ENCODE measurements around the gene DHRSX.
"Not testable (repeated sequence)": the region's sequence is repeated elsewhere in the genome, so short reads cannot be mapped to it uniquely, and the experiment has no call there.

The DHRSX gene

DNA sequence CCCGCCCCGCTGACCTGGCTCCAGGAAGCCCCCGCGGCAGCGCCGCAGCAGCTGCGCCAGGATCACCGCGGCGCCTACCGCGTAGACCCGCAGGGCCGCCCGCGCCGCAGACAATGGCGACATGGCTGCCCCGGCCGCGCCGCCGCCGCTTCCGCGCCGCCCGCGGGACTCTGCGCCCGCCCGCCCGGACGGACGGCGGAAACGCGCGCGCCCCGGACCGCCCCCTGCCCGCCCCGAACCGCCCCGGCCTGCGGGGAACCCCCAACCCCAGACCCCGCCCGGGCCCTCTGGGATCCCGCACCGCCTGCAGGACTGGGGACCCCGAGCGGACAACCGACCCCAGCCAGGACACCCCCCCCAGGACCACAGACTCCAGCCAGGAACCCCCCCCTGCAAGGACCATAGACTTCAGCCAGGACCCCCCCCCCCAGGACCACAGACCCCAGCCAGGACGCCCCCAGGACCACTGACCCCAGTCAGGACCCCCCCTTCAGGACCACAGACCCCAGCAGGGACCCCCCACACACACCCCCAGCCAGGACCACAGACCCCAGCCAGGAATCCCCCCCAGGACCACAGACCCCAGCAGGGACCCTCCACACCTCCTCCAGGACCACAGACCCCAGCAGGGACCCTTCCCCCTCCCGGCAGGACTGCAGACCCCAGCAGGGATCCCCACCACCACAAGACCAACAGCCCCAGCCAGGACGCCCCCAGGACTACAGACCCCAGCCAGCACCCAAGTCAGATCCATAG lies at the start of gene DHRSX, which contains the start of gene ZBED1:
Gene DHRSX (minus strand): TSS at position 174 of the 756 bp plus-strand sequence. CDS start 51 bp downstream, at position 123.
Gene ZBED1 (minus strand): TSS at position 174 of the 756 bp plus-strand sequence. CDS start 10,257 bp downstream, outside the sequence.
- DNase-seq (ENCODE audit: low spot score), result no peak

- DNase-seq (ENCODE audit: low spot score), result no peak
Measured at GRCh38 chrX:2549876-2550275, 49.1 kb upstream of the DHRSX start.

GRCh38 chrX:2548711-2549423 lies 48.1 kb upstream of the DHRSX start:
- no peak for DNase-seq (ENCODE audit: low spot score)

DNA sequence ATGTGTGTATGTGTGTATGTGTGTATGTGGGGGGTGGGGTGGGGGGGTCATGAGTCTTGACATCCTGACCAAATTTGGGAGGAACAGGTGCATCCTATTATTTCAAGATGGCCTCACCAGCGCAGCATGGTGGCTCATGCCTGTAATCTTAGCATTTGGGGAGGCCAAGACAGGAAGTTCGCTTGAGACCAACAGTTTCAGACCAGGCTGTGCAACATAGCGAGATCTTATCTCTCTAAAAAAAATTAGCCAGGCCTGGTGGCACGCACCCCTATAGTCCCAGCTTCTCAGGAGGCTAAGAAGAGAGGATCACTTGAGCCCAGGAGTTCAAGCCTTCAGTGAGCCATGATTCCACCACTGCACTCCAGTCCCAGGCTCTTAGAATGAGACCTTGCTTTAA lies 47.0 kb upstream of the DHRSX start:
- no peak for DNase-seq (ENCODE audit: low spot score)

DNA sequence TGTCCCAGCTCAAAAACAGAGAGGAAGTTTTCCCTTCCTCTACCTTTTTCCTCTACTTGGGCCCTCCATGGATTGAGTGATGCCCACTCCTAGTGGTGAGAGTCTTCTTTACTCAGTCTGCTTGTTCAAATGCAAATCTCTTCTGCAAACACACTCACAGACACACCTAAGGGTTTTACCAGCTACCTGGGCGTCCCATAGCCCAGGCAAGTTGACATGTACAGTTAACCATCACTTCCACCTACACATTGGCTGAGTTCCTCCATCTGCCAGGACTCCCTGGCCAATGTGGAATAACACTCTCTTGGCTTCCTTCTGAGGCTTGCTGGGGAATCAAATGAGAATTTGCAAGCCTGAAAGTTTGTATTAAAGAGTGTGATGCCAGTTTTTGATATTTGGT lies 45.7 kb upstream of the DHRSX start:
- DNase-seq (ENCODE audit: low spot score), result no peak

DNA sequence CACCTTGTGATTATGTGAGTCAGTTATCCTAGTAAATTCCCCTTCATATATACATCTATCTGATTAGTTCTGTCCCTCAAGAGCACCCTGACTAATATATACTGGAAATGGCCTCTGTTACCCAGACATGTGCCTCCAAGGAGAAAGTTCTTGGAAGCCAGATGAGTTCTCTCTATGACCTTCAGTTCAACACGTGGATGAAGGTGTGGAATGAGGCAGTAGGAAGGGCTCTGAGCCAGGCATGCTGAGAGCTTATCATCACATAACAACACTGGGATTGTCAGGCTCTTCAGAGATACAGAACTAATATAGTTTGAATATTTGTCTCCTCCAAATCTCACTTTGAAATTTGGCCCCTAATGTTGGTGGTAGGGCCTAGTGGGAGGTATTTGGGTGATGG lies 44.4 kb upstream of the DHRSX start:
- DNase-seq (ENCODE audit: low spot score), result no peak

DNA sequence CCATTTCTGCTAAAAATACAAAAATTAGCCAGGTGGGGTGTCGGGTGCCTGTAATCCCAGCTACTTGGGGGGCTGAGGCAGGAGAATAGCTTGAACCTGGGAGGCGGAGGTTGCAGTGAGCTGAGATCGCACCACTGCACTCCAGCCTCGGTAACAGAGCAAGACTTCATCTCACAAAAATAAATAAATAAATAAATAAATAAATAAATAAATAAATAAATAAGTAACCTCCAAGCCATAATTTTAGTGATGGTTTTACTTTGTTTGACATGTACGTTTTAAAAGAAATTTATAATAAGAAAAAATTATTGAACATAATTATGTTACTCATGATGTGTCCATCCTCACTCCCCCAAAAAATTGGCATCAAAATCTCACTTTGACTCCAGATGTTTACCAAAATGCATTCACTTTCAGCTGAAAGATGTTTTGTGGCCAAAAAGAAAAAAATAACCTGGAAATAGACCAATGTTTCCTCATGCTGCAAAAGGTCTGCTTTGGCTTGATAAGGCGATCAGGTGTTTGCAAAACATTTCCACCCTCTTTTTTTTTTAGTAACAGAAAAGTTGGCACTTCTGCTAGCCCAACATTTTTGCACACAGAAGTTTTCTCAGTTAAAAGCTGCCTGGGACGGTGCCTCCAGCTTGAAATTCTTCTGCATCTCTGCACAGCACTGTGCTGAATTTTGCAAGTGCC lies 42.2 kb upstream of the DHRSX start:
- no peak for DNase-seq (ENCODE audit: low spot score)

GRCh38 chrX:2541603-2542002 lies 40.8 kb upstream of the DHRSX start:
- no peak for DNase-seq (ENCODE audit: low spot score)

- no peak for DNase-seq (ENCODE audit: low spot score)
Measured at GRCh38 chrX:2540426-2540947, 39.7 kb upstream of the DHRSX start.

- no peak for DNase-seq (ENCODE audit: low spot score)
Measured at GRCh38 chrX:2539586-2539985, 38.8 kb upstream of the DHRSX start.

DNA sequence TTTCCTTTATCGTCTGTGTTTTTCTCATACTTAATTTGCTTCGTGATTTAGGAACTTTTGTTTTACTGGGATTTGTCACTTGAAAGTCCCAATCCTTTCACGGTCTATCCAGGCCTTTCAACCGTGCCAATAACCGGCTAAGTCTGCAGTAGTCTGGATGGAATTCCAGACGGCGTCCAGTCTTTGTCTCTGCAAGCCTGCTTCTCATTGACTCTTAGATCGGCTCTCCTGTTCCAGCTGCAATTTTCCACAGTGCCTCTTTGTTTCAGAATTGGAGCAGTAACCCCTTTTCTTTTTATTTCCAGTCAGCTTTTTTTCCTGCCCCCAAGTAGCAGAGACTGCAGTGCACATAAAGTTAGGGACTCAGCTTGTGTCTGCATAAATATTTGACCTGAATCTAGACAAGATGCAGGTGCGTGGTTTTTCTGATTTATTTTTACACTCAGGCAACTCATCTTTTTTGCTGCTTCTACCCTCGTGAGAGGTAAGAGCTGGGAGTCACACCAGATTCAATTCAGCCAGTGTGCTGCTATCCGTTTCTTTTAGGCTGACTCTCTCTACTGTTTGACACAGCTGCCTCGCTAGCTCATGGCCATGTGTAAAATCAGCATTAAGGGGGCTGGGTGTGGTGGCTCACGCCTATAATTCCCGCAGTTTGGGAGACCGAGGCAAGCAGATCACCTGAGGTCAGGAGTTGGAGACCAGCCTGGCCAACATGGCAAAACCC lies 37.4 kb upstream of the DHRSX start:
- DNase-seq (ENCODE audit: low spot score), result no peak

DNA sequence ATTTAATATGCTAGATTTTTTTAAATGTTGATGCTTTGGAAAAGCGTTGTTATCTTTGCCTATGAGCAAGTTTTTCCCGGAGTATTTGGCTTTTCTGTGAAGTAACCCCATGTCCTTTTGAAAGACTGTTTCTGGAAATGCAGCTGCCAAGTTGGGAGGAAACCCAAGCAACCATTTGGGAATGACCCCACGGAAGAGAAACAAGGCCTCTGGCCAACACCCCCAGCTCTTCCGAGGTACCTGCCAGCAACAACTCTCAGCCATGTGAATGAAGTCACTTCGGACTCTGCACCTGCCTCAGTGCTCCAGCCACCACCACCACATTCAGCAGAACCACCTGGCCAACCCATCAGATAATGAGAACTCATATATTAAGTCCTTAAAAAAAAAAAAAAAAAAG lies 36.2 kb upstream of the DHRSX start:
- no peak for DNase-seq (ENCODE audit: low spot score)

DNA sequence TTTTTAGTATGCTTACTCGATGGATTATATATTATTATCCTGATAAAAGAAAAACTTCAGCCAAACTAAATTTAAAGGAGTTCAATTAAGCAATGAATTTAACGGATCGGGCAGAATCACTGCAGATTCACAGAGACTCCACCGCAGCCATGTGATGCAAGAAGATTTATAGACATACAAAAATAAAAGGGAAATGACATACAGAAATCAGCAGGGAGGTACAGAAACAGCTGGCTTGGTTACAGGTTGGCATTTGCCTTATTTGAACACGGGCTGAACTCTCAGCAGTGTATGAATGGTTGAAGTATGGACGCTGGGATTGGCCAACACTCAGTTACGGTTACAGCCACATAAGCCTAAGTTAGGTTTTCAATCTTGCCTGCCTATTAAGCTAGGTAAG lies 35.4 kb upstream of the DHRSX start:
- DNase-seq (ENCODE audit: low spot score), result no peak

DNA sequence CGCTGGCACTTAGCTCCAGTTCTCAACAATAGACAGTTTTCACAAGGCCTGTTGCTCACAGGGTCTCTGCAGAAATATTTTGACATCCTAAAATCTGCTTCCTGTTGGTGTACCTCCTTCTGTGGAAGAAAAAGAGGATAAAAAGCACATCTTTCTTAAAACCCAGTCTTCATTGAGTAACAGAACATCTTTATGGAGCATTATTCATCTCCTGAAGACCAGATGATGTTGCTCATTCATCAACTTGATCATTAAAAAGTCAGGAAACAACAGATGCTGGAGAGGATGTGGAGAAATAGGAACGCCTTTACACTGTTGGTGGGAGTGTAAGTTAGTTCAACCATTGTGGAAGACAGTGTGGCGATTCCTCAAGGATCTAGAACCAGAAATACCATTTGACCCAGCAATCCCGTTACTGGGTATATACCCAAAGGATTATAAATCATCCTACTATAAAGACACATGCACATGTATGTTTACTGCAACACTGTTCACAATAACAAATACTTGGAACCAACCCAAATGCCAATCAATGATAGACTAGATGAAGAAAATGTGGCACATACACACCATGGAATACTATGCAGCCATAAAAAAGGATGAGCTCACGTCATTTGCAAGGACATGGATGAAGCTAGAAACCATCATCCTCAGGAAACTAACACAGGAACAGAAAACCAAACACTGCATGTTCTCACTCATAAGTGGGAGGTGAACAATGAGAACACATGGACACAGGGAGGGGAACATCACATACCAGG lies 33.7 kb upstream of the DHRSX start:
- DNase-seq (ENCODE audit: low spot score), result not testable (repeated sequence)

GRCh38 chrX:2533424-2533823 lies 32.6 kb upstream of the DHRSX start:
- no peak for DNase-seq (ENCODE audit: low spot score)

DNA sequence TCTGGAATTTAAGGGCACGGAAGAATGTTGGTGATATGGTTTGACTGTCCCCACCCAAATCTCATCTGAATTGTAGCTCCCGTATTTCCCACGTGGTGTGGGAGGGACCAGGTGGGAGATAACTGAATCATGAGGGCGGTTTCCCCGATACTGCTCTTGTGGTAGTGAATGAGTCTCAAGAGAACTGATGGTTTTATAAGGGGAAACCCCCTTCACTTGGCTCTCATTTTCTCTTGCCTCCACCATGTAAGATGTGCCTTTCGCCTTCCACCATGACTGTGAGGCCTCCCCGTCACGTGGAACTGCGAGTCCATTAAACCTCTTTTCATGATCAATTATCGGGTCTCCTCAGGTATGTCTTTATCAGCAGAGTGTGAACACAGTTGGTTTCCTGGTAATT lies 25.6 kb upstream of the DHRSX start:
- no peak for DNase-seq (ENCODE audit: low spot score)

DNA sequence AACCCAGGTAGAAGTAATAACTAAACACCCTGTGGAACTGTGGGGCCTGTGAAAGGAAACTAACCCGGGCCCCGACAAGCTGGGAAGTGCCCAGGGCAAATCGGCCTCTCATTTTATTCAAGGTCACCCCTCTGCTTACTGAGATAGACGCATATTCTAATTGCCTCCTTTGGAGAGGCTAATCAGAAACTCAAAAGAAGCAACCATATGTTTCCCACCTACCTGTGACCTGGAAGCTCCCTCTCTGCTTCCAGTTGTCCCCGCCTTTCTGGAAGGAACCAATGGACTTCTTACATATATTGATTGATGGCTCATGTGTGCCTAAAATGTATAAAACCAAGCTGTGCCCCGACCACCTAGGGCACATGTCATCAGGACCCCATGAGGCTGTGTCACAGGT lies 23.1 kb upstream of the DHRSX start:
- no peak for DNase-seq (ENCODE audit: low spot score)

DNA sequence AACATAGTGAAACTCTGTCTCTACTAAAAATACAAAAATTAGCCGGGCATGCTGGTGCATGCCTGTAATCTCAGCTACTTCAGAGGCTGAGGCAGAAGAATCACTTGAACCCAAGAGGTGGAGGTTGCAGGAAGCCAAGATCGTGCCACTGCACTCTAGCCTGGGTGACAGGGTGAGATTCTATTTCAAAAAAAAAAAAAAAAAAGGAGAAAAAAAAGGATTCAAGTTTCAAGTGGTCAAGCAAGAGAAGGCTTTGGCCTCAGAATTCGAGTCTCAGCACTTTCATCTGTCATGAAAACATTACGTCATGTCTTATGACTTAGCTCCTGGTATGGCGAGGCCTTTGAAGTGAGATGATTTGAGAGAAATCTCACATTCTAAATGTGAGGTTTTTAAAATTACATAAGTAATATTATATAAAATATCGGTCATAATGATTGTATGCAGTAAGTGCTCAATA lies 21.2 kb upstream of the DHRSX start:
- no peak for DNase-seq (ENCODE audit: low spot score)

- no peak for DNase-seq (ENCODE audit: low spot score)
Measured at GRCh38 chrX:2521092-2521926, 20.5 kb upstream of the DHRSX start.

GRCh38 chrX:2520539-2520938 lies 19.8 kb upstream of the DHRSX start:
- DNase-seq (ENCODE audit: low spot score), result no peak
